ENCODE measurements around the gene SELPLG.

- TF ChIP-seq EZH2phosphoT487 (IDR thresholded peaks at IDR 0.05; ENCODE audit: insufficient read depth, low read depth): no peak
- no peak for TF ChIP-seq EZH2 (IDR thresholded peaks at IDR 0.05; ENCODE audit: insufficient read depth, poor library complexity, severe bottlenecking)
Measured at GRCh38 chr12:108605000-108605689, 28.5 kb downstream of the SELPLG start.

Measured in GM23248 (cell line).